Adrenal gland (tissue), 12 donors: Measurements from ENCODE around the gene C12orf43. TPM values are rescaled to one million over a fixed set of nuclear protein-coding genes. Genes with fewer than 3 reads are reported as not detected.

Experiments used
- DNase-seq, 7 donors: peaks; one replicate each; pipeline ENCODE4 v3.0.0-alpha.2; 2019 to 2020
- H3K27ac ChIP-seq, 5 donors: fragments of 200-600 bp; sonication (generic) in 4 of 5; 1 replicate in 3 of 5; 2 replicates in 2 of 5; pipeline versions ENCODE4 v1.5.1 to v1.8.0; 2016 to 2020; ENCODE audit warnings: mild to moderate bottlenecking in 1 of 5
- H3K27me3 ChIP-seq: fragments of 200-600 bp; 2 replicates; pipeline ENCODE4 v1.8.0; 2021
- H3K36me3 ChIP-seq, 2 donors: fragments of 200-600 bp; replicated peaks in 1 of 2; 1 replicate in 1 of 2; 2 replicates in 1 of 2; pipeline versions ENCODE4 v1.5.1 to v1.8.0; 2018 to 2022
- H3K4me1 ChIP-seq, 2 donors: fragments of 200-600 bp; replicated peaks in 1 of 2; 1 replicate in 1 of 2; 2 replicates in 1 of 2; pipeline versions ENCODE4 v1.5.1 to v1.8.0; 2018 to 2021
- H3K4me3 ChIP-seq, 4 donors: fragments of 200-600 bp; sonication (generic) in 3 of 4; one replicate each; pipeline ENCODE4 v1.5.1; 2016 to 2018
- H3K9me3 ChIP-seq, 3 donors: fragments of 200-600 bp; sonication (generic) in 1 of 3; replicated peaks in 1 of 3; 1 replicate in 2 of 3; 2 replicates in 1 of 3; pipeline versions ENCODE4 v1.5.1 to v1.8.0; 2016 to 2021
- POLR2A ChIP-seq, 2 donors: fragments of 450-650 bp; IDR thresholded peaks; one replicate each; pipeline ENCODE4 v1.6.1; 2017; ENCODE audit warnings: antibody characterized with exemption in 2 of 2, mild to moderate bottlenecking in 2 of 2, moderate library complexity in 1 of 2
- WGBS, 4 donors: extraction: QIAGEN DNeasy Blood & Tissue Kit in 2 of 4; methylation state at CpG; one replicate each; pipeline versions ENCODE4 v1.1.5 to v1.1.7; 2013 to 2017; 5-methylcytosine and 5-hydroxymethylcytosine counted together
- intact Hi-C, 2 donors: fragments of 100-400 bp; cut with DNase I; formaldehyde crosslinking; loops; one replicate each; pipeline versions ENCODE4 v1.14.1 to v1.15.0; 2022 to 2023
- polyA plus RNA-seq, 3 donors: library from polyadenylated mRNA; stranded (reverse); fragments of 200-250 nt in 2 of 3; fragments of 350-450 nt in 1 of 3; fragmentation: Illumina TruSeq in 1 of 3; extraction: RNeasy Lipid Tissue Mini Kit (QIAGEN cat#74804) in 1 of 3; gene quantifications; one replicate each; pipeline ENCODE4 v1.2.3, GENCODE V29; 2013 to 2014
- total RNA-seq, 9 donors: library from RNA; depleted of rRNA in 4 of 9; stranded (reverse); fragments of >200 nt in 4 of 9; fragments of 120-200 nt in 1 of 9; fragmentation: NEBNext Ultra II Directional in 1 of 9; extraction: Animal tissue kit (Norgen Biotek cat#: 25700) in 1 of 9; gene quantifications; one replicate each; pipeline versions ENCODE4 v1.1.0 to v1.2.4, GENCODE V29; 2013 to 2023
- TF ChIP-seq, protein P1 (sequence below), 6 experiments: fragments of 450-650 bp in 4 of 6; fragments of 200-600 bp in 2 of 6; sonication (generic) in 1 of 6; IDR thresholded peaks; 1 replicate in 5 of 6; 2 replicates in 1 of 6; pipeline versions ENCODE4 v1.5.1 to v1.8.0; 2016 to 2021; ENCODE audit warnings: antibody characterized with exemption in 6 of 6, mild to moderate bottlenecking in 2 of 6, moderate library complexity in 1 of 6
- donor health status: healthy with polysubstance abuse.
- donor health status: Bipolar disorder and iron deficiency.
- donor health status: DM: yes; HTN: yes; CAD: no.
- donor health status: DM: no; HTN: no; CAD: no.
- donor health status: DM: no; HTN: no; CAD: no.
- donor health status: DM: yes; HTN: yes; CAD: no.

Gene C12orf43
- total and polyA plus RNA-seq, 12 donors, result 8.9 to 20.0 (median 13.5) TPM

DNA sequence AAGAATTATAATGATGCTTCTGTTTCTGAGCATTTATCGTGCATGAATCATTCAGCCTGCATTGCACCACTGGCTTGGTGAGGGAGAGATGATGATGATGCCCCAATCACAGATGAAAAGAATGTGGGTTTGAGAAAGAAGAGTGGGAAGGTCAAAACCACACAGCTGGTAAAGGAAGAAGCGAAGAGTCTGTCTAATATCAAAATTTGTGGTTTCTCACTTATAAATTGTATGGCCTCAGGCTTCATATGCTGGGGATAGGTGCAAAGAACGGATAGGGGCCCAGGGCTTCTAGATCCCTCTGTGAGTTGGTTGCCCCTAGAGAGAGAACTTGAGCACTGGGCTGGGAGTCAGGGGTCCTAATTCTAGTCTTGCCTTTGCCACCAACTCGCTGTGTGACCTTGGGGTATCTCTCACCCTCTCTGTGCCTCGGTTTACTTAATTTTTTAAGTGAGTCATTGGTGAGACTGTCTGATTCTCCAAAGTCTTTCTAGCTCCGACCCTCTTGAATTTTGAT lies 20.6 kb upstream of the C12orf43 start:
- Histone ChIP-seq H3K27ac (no peak overlapping the region), H3K4me3 (no peak overlapping the region), H3K9me3 (no peaks in the 10 kb centered on the region), H3K27me3 (no peaks in the 10 kb centered on the region), H3K4me1 (peaks cover 0 to 6% of the 10 kb centered on the region in 2 donors), H3K36me3 (no peaks in the 10 kb centered on the region)
- WGBS, 4 donors, result 74 to 78% (median 74%) methylated on average over 6 of the region's 6 CpGs
- intact Hi-C loops, result no loop called here
- TF ChIP-seq, protein P1, sequence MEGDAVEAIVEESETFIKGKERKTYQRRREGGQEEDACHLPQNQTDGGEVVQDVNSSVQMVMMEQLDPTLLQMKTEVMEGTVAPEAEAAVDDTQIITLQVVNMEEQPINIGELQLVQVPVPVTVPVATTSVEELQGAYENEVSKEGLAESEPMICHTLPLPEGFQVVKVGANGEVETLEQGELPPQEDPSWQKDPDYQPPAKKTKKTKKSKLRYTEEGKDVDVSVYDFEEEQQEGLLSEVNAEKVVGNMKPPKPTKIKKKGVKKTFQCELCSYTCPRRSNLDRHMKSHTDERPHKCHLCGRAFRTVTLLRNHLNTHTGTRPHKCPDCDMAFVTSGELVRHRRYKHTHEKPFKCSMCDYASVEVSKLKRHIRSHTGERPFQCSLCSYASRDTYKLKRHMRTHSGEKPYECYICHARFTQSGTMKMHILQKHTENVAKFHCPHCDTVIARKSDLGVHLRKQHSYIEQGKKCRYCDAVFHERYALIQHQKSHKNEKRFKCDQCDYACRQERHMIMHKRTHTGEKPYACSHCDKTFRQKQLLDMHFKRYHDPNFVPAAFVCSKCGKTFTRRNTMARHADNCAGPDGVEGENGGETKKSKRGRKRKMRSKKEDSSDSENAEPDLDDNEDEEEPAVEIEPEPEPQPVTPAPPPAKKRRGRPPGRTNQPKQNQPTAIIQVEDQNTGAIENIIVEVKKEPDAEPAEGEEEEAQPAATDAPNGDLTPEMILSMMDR (IDR thresholded peaks at IDR 0.05), result no peak
- TF ChIP-seq POLR2A (IDR thresholded peaks at IDR 0.05), result no peak
- no peak for DNase-seq

DNA sequence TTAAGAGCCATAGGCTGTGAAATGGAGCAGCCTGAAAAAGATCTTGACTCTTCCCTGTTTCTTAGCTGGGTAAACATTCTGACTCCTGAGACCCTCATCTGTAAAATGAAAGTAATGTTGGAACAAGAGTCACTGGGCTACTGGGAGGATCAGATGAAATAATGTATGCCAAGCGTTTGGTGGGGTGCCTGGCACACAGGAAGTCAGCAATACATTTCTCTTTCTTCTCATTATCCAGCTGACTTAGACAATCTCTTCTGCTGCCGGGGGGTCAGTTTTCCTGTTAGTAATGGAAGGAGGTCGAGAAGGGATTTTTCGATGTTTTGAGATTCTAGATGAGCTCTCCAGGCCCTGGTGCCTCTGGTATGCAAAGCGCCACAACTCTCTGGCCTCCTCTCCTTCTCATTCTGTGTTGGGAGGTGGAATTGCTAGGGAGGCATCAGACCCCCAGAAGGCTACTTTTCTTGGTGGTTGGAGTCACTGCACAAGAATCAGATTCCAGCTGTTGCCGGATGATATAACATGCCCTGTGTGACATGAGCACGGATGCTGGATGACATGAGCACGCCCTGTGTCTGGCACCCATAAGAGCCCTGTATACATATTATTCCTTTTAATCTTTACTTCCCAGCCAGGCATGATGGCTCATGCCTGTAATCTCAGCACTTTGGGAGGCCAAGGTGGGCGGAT lies 18.5 kb upstream of the C12orf43 start:
- Histone ChIP-seq H3K36me3 (no peaks in the 10 kb centered on the region), H3K27ac (no peak overlapping the region), H3K4me1 (peaks cover 0 to 6% of the 10 kb centered on the region in 2 donors), H3K4me3 (no peak overlapping the region), H3K27me3 (no peaks in the 10 kb centered on the region), H3K9me3 (no peaks in the 10 kb centered on the region)
- intact Hi-C loops, result no loop called here
- DNase-seq, result no peak
- 80 to 89% (median 86%) methylated on average over 7 to 9 of the region's 9 CpGs for WGBS, 4 donors
- TF ChIP-seq, protein P1 (IDR thresholded peaks at IDR 0.05), result no peak
- TF ChIP-seq POLR2A (IDR thresholded peaks at IDR 0.05), result no peak

DNA sequence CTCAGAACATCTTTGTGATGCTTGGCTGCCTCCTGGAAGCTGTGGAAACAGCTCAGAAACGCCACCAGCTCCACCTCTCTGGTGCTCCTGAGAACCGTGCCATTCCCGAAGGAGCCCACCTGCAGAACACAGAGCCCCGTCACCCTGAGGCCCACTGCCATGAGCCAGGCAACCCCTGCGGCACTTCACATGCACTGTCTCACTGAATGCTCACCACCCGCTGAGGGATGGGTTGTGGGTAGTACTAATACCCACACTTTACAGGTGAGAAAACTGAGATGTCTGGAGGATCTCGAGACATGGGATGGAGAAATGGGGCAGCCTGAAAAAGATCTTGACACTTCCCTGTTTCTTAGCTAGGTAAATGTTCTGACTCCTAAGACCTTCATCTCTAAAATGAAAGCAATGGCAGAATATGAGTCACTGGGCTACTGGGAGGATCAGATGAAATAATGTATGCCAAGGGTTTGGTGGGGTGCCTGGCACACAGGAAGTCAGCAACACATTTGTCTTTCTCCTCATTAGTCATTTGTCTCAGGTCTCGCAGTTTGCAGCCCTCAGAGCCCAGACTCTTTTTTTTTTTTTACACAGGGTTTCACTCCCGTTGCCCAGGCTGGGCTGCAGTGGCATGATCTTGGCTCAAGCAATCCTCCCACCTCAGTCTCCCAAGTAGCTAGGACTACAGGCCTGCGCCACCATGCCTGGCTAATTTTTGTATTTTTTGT lies 17.5 kb upstream of the C12orf43 start:
- H3K9me3 ChIP-seq, result no peaks in the 10 kb centered on the region
- H3K4me1 ChIP-seq, result peaks cover 0 to 5% of the 10 kb centered on the region in 2 donors
- WGBS, 4 donors, result 64 to 78% (median 74%) methylated on average over 7 to 10 of the region's 10 CpGs
- no peaks in the 10 kb centered on the region for H3K36me3 ChIP-seq
- H3K27ac ChIP-seq, result no peak overlapping the region
- H3K4me3 ChIP-seq, result no peak overlapping the region
- DNase-seq, result peak in 5 of 7 donors; percentile 29 to 49 (median 42)
- intact Hi-C loops, result no loop called here
- H3K27me3 ChIP-seq, result no peaks in the 10 kb centered on the region
- TF ChIP-seq, protein P1 (IDR thresholded peaks at IDR 0.05), result no peak
- no peak for TF ChIP-seq POLR2A (IDR thresholded peaks at IDR 0.05)

DNA sequence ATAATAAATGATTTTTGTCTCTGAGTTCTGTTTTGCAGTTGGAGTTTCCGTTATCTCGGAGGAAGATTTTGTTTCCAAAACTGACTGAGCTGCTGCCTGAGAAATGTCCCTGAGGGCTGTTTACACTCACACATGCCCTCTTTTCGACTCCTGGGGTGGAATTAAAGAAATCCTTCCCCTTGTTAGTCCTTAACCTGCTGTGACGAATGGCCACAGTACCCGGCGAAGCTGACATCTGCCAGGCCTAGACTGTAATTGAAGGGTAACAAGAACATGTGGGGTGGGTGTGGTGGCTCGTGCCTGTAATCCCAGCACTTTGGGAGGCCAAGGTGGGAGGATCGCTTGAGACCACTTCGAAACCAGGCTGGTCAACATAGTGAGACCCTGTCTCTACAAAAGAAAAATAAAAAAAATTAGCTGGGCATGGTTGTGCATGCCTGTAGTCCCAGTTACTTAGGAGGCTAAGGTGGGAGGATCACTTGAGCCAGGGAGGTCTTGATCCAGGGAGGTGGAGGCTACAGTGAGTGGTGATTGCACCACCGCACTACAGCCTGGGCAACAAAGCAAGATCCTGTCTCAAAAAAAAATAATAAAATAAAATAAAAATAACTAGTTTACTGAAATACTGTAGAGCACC lies 14.4 kb upstream of the C12orf43 start:
- 61 to 80% (median 70%) methylated on average over 10 of the region's 10 CpGs for WGBS, 4 donors

More for the DNA sequence above, 14.4 kb upstream of the C12orf43 start:
- no peak overlapping the region for H3K4me3 ChIP-seq
- no peaks in the 10 kb centered on the region for H3K36me3 ChIP-seq
- H3K27ac ChIP-seq, result no peak overlapping the region
- TF ChIP-seq, protein P1 (IDR thresholded peaks at IDR 0.05), result no peak
- no peak for TF ChIP-seq POLR2A (IDR thresholded peaks at IDR 0.05)
- DNase-seq, result no peak
- H3K4me1 ChIP-seq, result no peaks in the 10 kb centered on the region
- intact Hi-C loops, result no loop called here
- H3K27me3 ChIP-seq, result no peaks in the 10 kb centered on the region
- H3K9me3 ChIP-seq, result no peaks in the 10 kb centered on the region
